Neural cell (in vitro differentiated cells): Measurements from ENCODE around the gene SNX6. TPM values are rescaled to one million over a fixed set of nuclear protein-coding genes. Genes with fewer than 3 reads are reported as not detected.

Experiments
- H2AFZ ChIP-seq: fragments of 200-600, 300-800 bp; sonication (generic), shearing (Covaris generic); 2 replicates; pipeline ENCODE4 v1.6.0; 2014; ENCODE audit warnings: low read depth, mild to moderate bottlenecking, antibody characterized with exemption, low read length, moderate library complexity
- H3F3A ChIP-seq: fragments of 200-600 bp; shearing (Covaris generic); 2 replicates; pipeline ENCODE4 v1.6.1; 2016; ENCODE audit warnings: mild to moderate bottlenecking, moderate library complexity, mixed read lengths, antibody characterized with exemption, low read length; ENCODE audit not compliant: insufficient read depth, poor library complexity, severe bottlenecking
- H3K27ac ChIP-seq: fragments of 200-600, 300-800 bp; sonication (generic), shearing (Covaris generic); 2 replicates; pipeline ENCODE4 v1.5.1; 2014; ENCODE audit warnings: mild to moderate bottlenecking, low read length, moderate library complexity
- H3K27me3 ChIP-seq: fragments of 300-800, 200-600 bp; sonication (generic), shearing (Covaris generic); 2 replicates; pipeline ENCODE4 v1.6.0; 2014; ENCODE audit warnings: mild to moderate bottlenecking, low read depth, low read length, moderate library complexity; ENCODE audit not compliant: insufficient read depth
- H3K36me3 ChIP-seq: fragments of 300-800, 200-600 bp; sonication (generic), shearing (Covaris generic); 2 replicates; pipeline ENCODE4 v1.5.1; 2014; ENCODE audit warnings: mild to moderate bottlenecking, antibody characterized with exemption, low read length, moderate library complexity; ENCODE audit not compliant: insufficient read depth
- H3K4me2 ChIP-seq: fragments of 300-800, 200-600 bp; sonication (generic), shearing (Covaris generic); 2 replicates; pipeline ENCODE4 v1.6.0; 2014; ENCODE audit warnings: mild to moderate bottlenecking, low read length
- H3K4me3 ChIP-seq: fragments of 300-800, 200-600 bp; sonication (generic), shearing (Covaris generic); 2 replicates; pipeline ENCODE4 v1.5.1; 2014; ENCODE audit warnings: mild to moderate bottlenecking, low read length, moderate library complexity
- H3K79me2 ChIP-seq: fragments of 200-600 bp; shearing (Covaris generic); replicated peaks from 2 replicates; pipeline ENCODE4 v1.6.0; 2014; ENCODE audit warnings: mild to moderate bottlenecking, low read length, moderate library complexity; ENCODE audit not compliant: insufficient read depth
- H3K9ac ChIP-seq: fragments of 300-800, 200-600 bp; sonication (generic), shearing (Covaris generic); 2 replicates; pipeline ENCODE4 v1.6.1; 2016; ENCODE audit warnings: mild to moderate bottlenecking, low read length, mixed read lengths
- H3K9me2 ChIP-seq: fragments of 200-600 bp; shearing (Covaris generic); 2 replicates; pipeline ENCODE4 v1.6.1; 2016; ENCODE audit warnings: mild to moderate bottlenecking, low read length, mixed read lengths; ENCODE audit not compliant: insufficient read depth
- H3K9me3 ChIP-seq: fragments of 200-600, 300-800 bp; sonication (generic), shearing (Covaris generic); 2 replicates; pipeline ENCODE4 v1.6.1; 2016; ENCODE audit warnings: mild to moderate bottlenecking, mixed run types, low read length, moderate library complexity, mixed read lengths
- H4K20me1 ChIP-seq: fragments of 200-600 bp; shearing (Covaris generic); 2 replicates; pipeline ENCODE4 v1.6.1; 2016; ENCODE audit warnings: mild to moderate bottlenecking, mixed run types; ENCODE audit not compliant: insufficient read depth
- CTCF ChIP-seq: fragments of 450-650 bp; IDR thresholded peaks from 2 replicates; pipeline ENCODE4 v1.5.1; 2014; ENCODE audit warnings: antibody characterized with exemption, mild to moderate bottlenecking, moderate library complexity; ENCODE audit not compliant: poor library complexity, severe bottlenecking
- EP300 ChIP-seq: fragments of 450-650 bp; conservative IDR thresholded peaks from 2 replicates; pipeline ENCODE4 v1.6.1; 2014; ENCODE audit warnings: antibody characterized with exemption, mild to moderate bottlenecking, moderate library complexity; ENCODE audit not compliant: poor library complexity, severe bottlenecking
- EZH2 ChIP-seq: fragments of 200-600, 300-800 bp; shearing (Covaris generic), sonication (generic); IDR thresholded peaks from 2 replicates; pipeline ENCODE4 v1.6.1; 2014; ENCODE audit warnings: antibody characterized with exemption, low read length, borderline replicate concordance, mild to moderate bottlenecking; ENCODE audit not compliant: insufficient read depth, poor library complexity, severe bottlenecking
- MXI1 ChIP-seq: fragments of 450-650 bp; conservative IDR thresholded peaks from 2 replicates; pipeline ENCODE4 v1.6.1; 2014; ENCODE audit warnings: antibody characterized with exemption, mild to moderate bottlenecking; ENCODE audit not compliant: poor library complexity, severe bottlenecking
- POLR2AphosphoS5 ChIP-seq: IDR thresholded peaks from 2 replicates; pipeline ENCODE4 v1.6.1; 2012
- RAD21 ChIP-seq: fragments of 450-650 bp; conservative IDR thresholded peaks from 2 replicates; pipeline ENCODE4 v1.6.1; 2014; ENCODE audit warnings: antibody characterized with exemption, mild to moderate bottlenecking, moderate library complexity
- REST ChIP-seq: IDR thresholded peaks from 2 replicates; pipeline ENCODE4 v1.6.1; 2012; ENCODE audit warnings: borderline replicate concordance
- SMC3 ChIP-seq: fragments of 450-650 bp; conservative IDR thresholded peaks from 2 replicates; pipeline ENCODE4 v1.6.1; 2014; ENCODE audit warnings: antibody characterized with exemption, mild to moderate bottlenecking, moderate library complexity; ENCODE audit not compliant: poor library complexity
- TAF1 ChIP-seq: IDR thresholded peaks from 2 replicates; pipeline ENCODE4 v1.6.1; 2012; ENCODE audit warnings: low read depth
- polyA plus RNA-seq: library from polyadenylated mRNA; depleted of rRNA; stranded (reverse); fragments of >200 nt; gene quantifications from 2 replicates; pipeline ENCODE4 v1.2.3, GENCODE V29; 2014

The SNX6 gene
- polyA plus RNA-seq, 1 donor from 2014 or later, result 129 TPM

GRCh38 chr14:34671716-34672115 lies 41.8 kb upstream of the SNX6 start:
- H3K36me3 ChIP-seq, result no peaks in the 10 kb centered on the region
- no peaks in the 10 kb centered on the region for H3F3A ChIP-seq
- no peaks in the 10 kb centered on the region for H3K9me3 ChIP-seq
- no peaks in the 10 kb centered on the region for H4K20me1 ChIP-seq
- no peaks in the 10 kb centered on the region for H3K9me2 ChIP-seq
- no peaks in the 10 kb centered on the region for H3K27me3 ChIP-seq
- no peak overlapping the region for H3K9ac ChIP-seq
- no peak overlapping the region for H2AFZ ChIP-seq
- TF ChIP-seq MXI1 (no peak), TAF1 (no peak)
- no peak overlapping the region for H3K4me3 ChIP-seq
- H3K27ac ChIP-seq, result no peak overlapping the region
- H3K4me2 ChIP-seq, result no peak overlapping the region
- no peaks in the 10 kb centered on the region for H3K79me2 ChIP-seq

- no peaks in the 10 kb centered on the region for H4K20me1 ChIP-seq
- H3K4me2 ChIP-seq, result no peak overlapping the region
- H3F3A ChIP-seq, result no peaks in the 10 kb centered on the region
- H3K36me3 ChIP-seq, result no peaks in the 10 kb centered on the region
- no peak overlapping the region for H3K4me3 ChIP-seq
- no peaks in the 10 kb centered on the region for H3K9me2 ChIP-seq
- TF ChIP-seq EP300, result no peak
- no peak for TF ChIP-seq EZH2
- no peak for TF ChIP-seq SMC3
- no peak for TF ChIP-seq RAD21
- TF ChIP-seq MXI1, result no peak
- TF ChIP-seq REST, result no peak
- no peak for TF ChIP-seq POLR2AphosphoS5
- TF ChIP-seq CTCF, result no peak
- H3K9ac ChIP-seq, result no peak overlapping the region
- H3K79me2 ChIP-seq, result no peaks in the 10 kb centered on the region
- no peaks in the 10 kb centered on the region for H3K9me3 ChIP-seq
- no peaks in the 10 kb centered on the region for H3K27me3 ChIP-seq
- no peak overlapping the region for H3K27ac ChIP-seq
- no peak overlapping the region for H2AFZ ChIP-seq
These were observed 38.2 kb upstream of the SNX6 start for GRCh38 chr14:34668111-34668510.

GRCh38 chr14:34667007-34667406 lies 37.1 kb upstream of the SNX6 start:
- Histone ChIP-seq H3K9me2 (no peaks in the 10 kb centered on the region), H2AFZ (no peak overlapping the region), H3K4me2 (no peak overlapping the region), H3F3A (no peaks in the 10 kb centered on the region), H3K36me3 (no peaks in the 10 kb centered on the region), H3K27me3 (no peaks in the 10 kb centered on the region), H3K9ac (no peak overlapping the region), H3K9me3 (no peaks in the 10 kb centered on the region), H3K27ac (no peak overlapping the region), H3K79me2 (no peaks in the 10 kb centered on the region), H3K4me3 (no peak overlapping the region), H4K20me1 (no peaks in the 10 kb centered on the region)
- TF ChIP-seq RAD21 (no peak), SMC3 (no peak), CTCF (no peak), EP300 (no peak), MXI1 (no peak), TAF1 (no peak), POLR2AphosphoS5 (no peak), REST (no peak), EZH2 (no peak)
